ENCODE results near the gene CCL11.

CCL11 gene

DNA sequence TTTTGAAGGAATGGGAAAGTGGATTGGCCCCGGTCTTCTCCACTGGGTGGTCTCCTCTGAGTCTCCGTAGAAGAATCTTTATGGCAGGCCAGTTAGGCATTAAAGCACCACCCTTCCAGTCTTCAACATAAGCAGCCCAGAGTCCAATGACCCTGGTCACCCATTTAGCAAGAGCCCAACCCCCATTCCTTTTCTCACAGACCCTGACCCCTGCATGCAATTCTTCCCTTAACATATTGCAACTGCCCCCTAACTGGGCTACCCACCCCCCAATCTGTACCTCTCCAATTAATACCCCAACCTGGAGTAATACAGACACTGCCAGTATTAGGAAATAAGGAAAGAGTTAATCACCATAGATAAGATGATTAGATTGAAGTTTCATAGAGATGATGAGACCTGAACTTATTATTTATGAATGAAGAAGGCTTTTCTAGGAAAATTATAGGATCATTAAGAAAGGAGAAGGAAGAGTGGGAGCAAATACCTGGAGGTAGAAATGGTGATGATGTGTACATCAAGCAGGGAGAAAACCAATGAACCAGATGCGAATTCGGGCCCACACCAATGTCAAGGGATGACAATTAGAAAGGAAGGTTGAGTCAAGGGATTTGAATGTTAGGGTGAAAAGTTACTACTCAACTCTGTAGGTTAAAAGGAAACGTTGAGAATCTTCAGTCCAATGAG, 28.1 kb upstream of the CCL11 start:
- no peak for DNase-seq (ENCODE audit: low read depth in 2 of 2)

DNA sequence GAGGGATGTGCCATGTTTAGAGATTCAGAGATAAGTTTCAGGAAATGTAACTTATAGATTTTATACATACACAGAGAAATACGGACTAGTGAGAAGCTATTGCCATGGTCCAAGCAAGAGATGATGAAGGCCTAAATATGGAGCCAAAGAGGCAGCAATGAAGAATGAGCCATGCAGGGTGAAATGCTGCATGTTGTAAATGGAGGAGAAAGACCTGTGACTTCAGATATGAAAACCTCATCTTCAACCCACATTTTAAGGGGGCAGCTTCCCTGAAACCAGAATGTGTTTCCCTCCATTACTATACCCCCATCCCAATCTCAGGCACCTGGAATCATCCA, 27.6 kb upstream of the CCL11 start:
- no peak for DNase-seq (ENCODE audit: low read depth in 2 of 2)

DNA sequence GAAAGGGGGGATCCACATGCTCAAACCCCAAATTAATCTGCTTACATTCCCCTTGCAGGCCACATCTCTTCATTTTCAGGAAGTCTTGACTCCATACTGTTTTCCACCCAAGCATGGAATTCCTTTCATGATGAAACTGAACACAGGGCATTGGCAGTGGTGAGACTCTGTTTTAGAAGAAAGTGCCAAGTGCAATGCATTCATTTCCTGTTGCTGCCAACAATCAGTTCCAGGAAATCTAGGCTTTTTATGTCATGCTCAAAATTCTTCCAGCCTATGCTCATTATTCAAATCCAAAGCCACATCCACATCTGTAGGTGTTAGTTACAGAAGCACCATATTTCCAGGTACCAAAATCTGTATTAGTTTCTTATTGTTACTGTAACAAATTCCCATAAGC, 26.4 kb upstream of the CCL11 start:
- no peak for DNase-seq (ENCODE audit: low read depth in 2 of 2)

DNA sequence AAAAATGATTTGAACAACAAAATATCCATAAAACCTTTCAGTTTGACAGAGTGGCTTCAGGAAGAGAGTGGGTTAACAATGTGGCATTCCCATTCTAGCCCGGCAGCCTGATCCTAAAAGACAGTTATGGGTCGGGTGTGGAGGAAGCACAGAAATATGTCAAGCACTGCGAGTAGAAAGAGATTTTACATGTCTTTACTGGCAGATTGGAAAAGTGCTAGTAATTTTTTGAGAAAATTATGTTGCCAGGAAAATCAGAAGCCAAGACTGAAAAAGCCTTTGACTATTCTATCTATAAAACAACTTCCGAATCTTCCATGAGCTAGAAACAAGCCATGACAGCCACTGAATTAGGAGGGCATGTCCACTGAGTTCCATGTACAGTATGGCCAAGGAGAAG, 24.7 kb upstream of the CCL11 start:
- DNase-seq (ENCODE audit: low read depth in 2 of 2) = no peak

DNA sequence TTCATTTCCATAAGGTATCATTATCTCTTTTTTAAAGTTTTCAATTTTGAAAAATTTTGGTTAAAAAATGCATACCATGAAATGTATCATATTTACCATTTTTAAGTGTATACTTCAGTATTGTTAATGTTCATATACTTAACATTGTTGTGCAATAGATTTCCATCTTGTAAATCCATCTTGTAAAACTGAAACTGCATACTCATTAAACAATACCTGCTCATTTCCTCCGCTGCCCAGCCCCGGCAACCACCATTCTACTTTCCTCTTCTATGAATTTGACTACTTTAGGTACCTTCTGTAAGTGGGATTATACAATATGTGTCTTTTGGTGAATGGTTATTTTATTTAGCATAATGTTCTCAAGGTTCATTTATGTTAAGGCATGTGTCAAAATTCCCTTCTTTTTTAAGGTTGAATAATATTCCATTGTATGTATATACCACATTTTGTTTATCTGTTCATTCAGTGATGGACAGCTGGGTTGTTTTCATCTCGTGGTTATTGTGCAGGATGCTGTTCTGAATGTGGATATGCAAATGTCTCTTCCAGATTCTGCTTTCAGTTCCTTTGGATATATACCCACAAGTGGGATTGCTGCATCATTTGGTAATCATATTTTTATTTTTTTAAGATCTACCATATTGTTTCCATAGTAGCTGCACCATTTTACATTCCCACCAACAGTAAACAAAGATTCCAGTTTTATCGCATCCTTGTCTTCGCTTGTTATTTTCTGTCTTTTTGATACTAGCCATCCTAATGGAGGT, 23.8 kb upstream of the CCL11 start:
- DNase-seq (ENCODE audit: low read depth in 2 of 2) = no peak

DNA sequence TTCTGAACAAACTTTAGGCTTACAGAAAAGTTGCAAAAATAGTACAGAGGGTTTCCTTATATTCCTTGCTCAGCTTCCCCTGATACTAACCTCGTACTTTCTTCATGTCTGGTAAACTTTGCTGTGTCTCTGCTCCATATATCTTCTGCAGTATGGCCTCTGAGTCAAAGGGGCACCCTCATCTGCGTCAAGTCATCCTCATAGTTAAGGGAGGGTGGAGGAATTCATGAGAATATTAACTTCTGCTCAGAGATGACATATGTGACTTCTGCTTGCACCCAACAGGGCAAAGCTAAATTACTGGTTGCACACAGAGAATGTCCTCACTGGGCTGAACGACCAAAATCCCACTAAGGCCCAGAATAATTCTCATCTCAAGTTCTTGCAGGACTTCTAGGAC, 19.8 kb upstream of the CCL11 start:
- DNase-seq (ENCODE audit: low read depth in 2 of 2) = no peak

DNA sequence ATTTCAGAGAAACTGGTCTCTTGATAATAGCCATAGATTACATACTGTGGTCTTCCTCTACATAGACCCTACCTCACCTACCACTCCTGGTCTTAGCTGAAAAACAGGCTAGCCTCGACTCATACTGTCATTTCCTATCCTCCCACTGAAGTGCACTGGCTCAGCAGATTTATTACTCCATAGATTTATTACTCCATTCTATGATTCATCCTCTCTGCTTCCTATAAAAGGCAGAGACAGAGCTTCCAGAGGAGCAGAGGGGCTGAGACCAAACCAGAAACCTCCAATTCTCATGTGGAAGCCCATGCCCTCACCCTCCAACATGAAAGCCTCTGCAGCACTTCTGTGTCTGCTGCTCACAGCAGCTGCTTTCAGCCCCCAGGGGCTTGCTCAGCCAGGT, 15.6 kb upstream of the CCL11 start, which contains the start of gene CCL7:
Gene CCL7 (plus strand): TSS at position 253 of the 400 bp plus-strand sequence. CDS start 70 bp downstream, at position 323.
- DNase-seq (ENCODE audit: low read depth in 2 of 2) = no peak

DNA sequence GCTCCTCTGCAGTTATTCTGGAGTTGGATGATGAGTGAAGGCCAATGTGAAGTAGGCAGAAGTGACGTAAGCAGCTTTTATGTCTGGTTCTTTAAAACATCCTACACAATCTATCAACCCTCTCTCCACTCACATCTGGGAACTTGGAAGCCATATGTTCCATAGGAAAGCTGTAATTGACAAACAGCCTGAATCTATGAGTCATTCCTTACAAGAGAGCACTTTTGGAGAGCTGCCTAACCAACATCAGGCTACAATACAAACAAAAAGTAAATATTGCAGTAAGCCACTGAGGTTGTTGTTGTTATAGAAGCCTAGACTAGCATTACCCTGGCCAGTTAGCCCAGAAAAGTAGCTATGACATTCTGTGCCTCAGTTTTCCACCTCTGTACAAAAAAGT, 9.7 kb upstream of the CCL11 start:
- DNase-seq (ENCODE audit: low read depth in 2 of 2) = no peak

DNA sequence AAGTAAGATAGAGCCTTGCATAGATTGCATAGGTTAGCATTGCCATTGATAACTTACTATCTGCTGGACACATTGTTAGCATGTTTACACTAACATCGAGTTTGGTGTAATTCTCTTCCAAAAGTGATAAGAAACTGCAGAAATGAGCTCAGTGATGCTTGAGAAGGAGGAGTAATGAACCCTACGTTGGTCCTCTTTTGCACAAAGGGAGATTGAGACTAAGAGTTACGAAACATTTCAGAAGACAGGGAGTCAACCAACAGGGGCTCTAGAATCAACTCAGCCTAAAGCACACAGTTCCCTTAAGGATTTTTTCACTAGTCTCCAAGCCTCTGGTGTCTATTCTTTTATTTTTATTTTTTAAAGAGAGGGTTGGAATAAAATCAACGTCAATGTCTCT, 8.7 kb upstream of the CCL11 start:
- DNase-seq (ENCODE audit: low read depth in 2 of 2) = no peak

DNA sequence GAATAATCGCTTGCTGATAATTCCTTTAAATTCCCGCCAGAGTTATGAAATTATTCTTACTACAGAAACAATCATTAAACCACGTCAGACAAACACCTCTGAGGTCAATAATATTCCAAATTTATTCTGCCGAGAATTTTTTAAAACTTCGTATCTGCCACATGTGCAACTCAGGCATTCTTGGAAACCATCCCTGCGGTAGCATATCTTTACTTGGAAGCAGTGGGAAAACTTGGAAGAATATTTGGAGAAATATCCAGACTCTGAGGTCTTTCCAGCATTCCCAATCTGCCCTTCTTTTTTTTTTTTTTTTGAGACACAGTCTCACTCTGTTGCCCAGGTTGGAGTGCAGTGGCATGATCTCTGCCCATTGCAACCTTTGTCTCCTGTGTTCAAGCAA, 2.0 kb upstream of the CCL11 start:
- DNase-seq (ENCODE audit: low read depth in 2 of 2) = no peak

DNA sequence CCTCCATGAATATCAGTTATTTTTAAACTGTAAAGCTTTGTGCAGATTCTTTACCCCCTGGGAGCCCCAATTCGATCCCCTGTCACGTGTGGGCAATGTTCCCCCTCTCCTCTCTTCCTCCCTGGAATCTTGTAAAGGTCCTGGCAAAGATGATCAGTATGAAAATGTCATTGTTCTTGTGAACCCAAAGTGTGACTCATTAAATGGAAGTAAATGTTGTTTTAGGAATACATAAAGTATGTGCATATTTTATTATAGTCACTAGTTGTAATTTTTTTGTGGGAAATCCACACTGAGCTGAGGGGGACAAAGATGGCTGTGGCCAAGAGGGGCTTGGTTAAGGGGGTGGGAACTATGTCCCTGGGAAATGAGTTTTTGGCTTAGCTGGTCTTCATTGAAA, 2.3 kb downstream of the CCL11 start:
- no peak for DNase-seq (ENCODE audit: low read depth in 2 of 2)

DNA sequence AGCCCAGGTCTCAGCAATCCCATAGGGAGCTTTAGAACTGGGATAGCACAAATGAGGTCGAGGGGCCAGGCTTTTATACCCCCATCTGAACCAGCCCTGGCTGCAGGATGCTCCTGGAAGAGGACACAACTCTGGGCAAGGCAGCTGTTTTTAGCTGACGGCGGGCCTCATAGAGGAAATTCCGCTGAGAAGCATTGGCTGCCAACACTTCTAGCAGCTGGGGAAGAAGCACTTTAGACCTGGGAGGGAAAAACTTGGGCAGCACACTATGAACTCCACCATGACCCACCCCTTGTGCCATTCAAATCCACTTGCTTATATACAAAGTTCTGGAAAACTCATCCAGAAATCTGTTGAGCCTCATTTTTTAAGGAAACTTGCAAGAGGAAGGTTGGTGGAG, 5.0 kb downstream of the CCL11 start:
- no peak for DNase-seq (ENCODE audit: low read depth in 2 of 2)

DNA sequence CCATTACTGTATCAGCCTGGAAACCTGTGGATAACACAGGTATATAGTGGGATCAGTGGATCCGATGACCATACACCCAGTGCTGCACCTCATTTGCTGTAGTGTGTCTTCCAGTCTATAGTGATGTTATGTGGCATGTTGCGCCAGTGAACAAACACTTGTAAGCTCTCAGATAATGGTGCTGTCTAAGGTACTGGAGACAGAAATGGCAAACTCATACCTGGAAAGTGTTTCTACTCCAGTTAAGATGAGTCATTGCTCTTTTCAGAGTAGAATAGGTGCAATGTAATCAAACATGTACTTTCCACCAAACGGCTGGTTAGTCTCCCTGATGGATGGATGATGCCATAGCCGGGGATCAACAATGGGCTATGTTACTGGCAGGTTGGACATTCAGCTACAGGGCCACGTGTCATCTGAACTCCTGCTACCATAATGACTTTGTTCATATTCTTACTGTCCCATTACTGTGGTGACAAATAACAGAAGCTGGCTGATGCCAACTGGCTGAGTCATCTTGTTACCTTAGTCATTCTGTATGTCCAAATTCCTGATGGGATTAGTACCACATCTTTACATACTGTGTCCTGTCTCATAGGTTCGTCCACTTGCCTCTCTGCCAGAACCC, 6.3 kb downstream of the CCL11 start:
- DNase-seq (ENCODE audit: low read depth in 2 of 2) = no peak

DNA sequence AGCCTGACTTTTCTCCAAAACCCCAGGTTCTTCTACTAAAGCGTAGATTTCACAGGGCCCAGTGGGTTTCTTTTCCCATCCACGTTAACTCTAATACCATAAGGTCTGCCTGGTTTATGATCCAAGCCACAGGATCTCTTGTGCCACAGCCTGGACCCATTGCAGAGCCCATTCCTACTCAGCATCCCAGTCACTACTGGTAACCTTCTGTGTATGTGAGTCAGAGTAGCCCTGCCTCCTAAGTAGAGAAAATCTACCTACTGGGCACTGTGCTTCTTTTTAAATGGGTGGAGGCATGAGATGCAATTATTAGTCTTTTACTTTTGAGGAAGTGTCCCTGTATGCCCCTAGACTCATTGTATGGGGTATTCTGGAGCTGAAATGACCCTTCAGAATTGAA, 13.5 kb downstream of the CCL11 start:
- DNase-seq (ENCODE audit: low read depth in 2 of 2) = no peak

DNA sequence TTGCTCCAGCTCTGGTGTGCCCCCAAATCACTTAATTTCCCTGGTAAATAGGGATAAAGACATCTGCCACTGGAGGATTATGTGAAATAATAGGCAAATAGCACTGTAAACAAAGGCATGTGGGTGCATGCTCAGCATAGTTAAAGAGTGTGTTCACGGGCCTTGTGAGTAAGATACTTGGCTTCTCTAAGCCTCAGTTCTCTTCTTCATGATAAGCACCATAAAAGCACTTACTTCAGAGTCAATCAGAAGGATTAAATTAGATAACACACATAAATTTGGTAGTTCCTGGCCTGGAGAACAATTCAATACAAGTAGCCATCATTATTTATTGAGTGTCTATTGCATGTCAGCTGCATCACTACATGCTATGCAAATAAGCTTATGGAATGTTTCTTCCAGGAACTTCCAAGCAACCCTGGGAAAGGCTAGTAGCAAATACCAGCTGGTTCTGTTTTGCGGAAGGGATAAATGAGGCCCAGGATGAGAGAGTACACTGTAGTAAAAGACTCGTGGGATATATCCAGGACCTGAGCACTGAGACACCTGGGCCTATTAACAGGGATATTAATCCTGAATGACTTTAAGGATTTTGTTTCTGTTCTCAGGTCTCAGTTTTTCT, 14.5 kb downstream of the CCL11 start:
- DNase-seq (ENCODE audit: low read depth in 2 of 2) = no peak

DNA sequence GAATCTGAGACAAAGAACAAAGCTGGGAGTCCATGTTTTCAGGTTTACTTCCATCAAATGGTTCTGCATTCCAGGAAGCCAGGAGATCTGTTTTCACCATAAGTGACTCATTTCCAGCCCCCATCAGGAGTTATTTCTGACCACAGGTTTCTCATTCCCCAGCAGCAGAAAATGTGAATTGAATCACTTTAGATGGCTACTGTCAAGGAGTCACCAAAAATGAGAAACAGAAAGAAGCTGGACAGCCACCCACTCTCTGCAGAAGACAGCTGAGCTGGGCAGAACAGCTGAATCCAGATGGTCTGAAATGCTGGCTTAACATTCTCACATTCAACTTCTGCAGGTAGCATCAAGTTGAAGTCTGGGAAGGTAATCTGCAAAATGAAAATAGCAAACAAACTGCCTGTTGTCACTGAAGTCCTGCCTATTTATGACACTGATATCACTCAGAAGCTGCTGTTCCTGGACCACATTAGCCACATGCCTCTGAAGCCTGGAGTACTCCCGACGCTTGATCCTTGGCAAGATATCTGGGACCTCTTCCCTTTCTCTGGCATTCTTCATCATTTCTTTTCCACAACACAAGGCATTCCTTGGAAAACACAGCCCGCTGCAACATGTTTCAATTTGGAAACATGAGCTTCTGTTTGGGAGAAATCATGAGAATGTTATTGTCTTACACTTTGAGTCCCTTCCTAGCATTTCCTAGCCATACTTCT, 15.3 kb downstream of the CCL11 start:
- DNase-seq (ENCODE audit: low read depth in 2 of 2) = no peak

DNA sequence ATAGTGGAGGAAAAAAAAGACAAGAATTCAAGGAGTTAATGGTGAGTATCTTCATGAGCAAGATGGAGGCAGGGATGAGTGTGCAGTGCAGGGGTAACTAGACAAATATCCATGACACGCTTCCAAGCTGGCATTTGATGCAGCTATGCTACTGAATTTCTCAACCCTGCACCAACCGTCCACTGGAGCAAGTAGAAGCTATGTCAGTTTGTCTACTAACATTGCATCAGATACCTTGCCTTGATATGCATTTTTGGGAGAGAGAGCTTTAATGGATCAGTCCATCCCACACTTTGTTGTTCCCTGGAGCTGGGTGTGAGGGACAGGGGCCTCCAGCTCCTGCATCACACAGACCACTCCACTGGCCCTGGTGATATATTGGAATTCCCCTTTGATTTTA, 16.4 kb downstream of the CCL11 start:
- no peak for DNase-seq (ENCODE audit: low read depth in 2 of 2)

DNA sequence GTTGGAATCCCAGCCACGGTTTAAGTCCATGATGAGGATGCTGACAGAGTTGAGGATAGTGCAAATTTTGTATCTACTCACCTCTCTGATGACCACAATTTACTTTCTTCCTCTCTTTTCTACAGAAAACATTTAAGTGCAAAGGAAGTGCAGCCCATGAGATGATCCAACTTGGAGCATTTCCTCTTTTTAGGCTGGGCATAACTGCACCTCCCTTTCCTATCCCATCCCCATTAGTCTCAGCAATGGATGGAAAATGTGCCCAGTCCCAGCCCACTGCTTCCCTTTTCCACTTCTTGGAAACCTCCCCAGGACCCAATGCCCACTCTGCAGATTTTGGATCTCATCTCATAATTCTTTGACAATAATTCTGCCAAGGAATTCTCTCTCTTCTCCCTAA, 17.1 kb downstream of the CCL11 start:
- no peak for DNase-seq (ENCODE audit: low read depth in 2 of 2)

DNA sequence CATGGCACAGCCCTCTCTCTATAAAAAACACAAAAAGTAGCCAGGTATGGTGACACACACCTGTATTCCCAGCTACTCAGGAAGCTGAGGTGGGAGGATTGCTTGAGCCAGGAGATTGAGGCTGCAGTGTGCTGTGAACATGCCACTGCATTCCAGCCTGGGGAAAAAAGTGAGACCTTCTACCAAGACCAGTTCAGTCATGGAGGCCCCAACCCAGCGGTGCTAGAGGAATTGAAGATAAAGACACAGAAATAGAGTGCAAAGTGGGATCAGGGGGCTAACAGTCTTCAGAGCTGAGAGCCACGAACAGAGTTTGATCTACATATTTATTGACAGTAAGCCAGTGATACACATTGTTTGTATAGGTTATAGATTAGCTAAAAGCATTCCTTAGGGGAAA, 18.1 kb downstream of the CCL11 start:
- DNase-seq (ENCODE audit: low read depth in 2 of 2) = no peak

DNA sequence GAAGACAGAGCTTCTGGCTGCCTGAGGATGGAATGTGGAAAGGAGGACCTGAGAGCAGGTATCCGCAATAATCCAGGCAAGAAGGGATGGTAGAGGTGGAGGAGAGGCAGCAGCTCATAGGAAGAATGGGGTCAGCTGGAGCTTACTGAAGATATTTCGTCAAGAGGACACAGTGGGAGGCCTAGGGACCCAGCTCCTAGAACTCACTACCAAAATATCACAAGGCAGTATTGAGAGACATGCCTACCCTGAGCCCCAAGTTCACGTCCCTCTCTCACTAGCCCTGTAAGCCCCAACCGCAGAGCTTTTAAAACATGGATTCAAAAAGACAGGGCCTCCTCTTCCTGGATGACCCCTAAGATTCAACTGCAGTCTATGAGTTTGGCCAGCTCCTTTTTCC, 19.5 kb downstream of the CCL11 start:
- no peak for DNase-seq (ENCODE audit: low read depth in 2 of 2)

DNA sequence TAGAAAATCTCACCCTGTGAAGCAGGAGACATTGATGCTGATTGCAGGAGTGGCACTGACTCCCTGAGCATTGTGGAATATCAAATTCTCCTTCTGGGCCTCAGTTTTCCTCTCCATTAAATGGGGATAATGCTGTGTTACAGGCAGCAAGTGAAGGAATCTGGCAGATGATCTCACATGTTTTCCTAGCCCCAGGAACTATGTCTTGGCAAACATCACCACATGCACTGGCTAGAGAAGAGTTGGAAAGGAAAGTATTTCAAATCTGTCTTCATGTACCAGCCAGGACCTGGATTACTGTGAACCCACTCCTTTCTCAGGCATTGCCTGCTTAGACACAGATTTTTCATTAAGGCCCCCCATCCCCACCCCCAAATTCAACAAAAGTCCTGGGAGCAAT, 20.1 kb downstream of the CCL11 start:
- DNase-seq (ENCODE audit: low read depth in 2 of 2) = no peak

DNA sequence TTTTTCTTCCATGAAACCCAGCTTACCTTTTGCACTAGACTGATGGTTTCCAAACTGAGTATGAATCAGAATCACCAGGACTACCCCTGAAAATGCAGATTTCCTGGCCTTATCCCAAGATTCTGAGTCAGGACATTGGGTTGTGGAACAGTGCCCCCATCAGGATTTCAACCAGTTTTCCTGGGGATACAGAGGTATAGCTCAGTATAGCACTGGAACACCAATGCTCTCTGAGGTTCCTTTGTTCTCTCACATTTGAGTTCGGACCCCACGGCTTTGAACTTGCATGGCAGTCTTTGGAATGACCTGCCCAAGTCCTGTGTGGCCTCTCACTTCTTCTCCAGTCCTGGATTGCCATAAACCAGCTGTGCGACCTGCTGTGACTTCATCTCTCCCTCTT, 20.9 kb downstream of the CCL11 start:
- DNase-seq (ENCODE audit: low read depth in 2 of 2) = no peak
